Measurements from ENCODE around the gene LEF1. TPM values are rescaled to one million over a fixed set of nuclear protein-coding genes. Genes with fewer than 3 reads are reported as not detected.

The LEF1 gene
- total and polyA plus RNA-seq, 2 donors (not counting 3 experiments of a cell fraction or from before 2014, with no cell fraction given) = 0.46 TPM; not detected in 1

DNA sequence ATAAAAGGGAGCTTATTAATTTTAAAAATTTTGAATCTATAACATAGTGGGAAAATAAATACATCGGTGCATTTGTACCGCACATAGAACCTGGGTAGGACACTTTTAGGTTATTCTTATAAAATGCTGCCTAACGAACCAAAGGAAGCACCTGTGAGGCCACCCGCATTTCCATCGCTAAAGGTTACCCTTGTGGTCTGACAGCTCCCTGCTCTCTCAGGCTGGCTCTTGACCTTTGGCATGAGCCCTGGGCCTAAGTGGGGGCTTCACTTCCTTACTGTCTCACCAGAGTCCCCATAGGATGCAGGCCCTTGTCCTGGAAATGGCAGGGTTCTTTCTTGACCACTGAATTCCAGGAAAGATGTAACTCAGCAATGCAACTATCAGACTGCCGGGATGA, 133.0 kb downstream of the LEF1 start:
- H3K4me2 ChIP-seq (ENCODE audit: insufficient read depth, low read length) = no peak overlapping the region
- no peaks in the 10 kb centered on the region for H3K9me1 ChIP-seq (replicated peaks; ENCODE audit: control insufficient read depth, extremely low read depth, insufficient read depth, low read length)
- DNase-seq (ENCODE audit: low read depth, low spot score) = no peak
- H4K20me1 ChIP-seq (replicated peaks; ENCODE audit: control insufficient read depth, extremely low read depth, insufficient read depth, low read length) = no peaks in the 10 kb centered on the region
- H3K27me3 ChIP-seq (ENCODE audit: control insufficient read depth in 2 of 2, insufficient read depth in 2 of 2, low read length in 2 of 2) = no peaks in the 10 kb centered on the region
- no peaks in the 10 kb centered on the region for H3K36me3 ChIP-seq (ENCODE audit: control insufficient read depth in 2 of 2, extremely low read depth in 1 of 2, insufficient read depth in 2 of 2, low read length in 2 of 2)
- no peak overlapping the region for H2AFZ ChIP-seq (ENCODE audit: low read depth, low read length)
- H3K4me1 ChIP-seq (ENCODE audit: control insufficient read depth, extremely low read depth, insufficient read depth, low read length) = no peaks in the 10 kb centered on the region
- no TSS peak for BruUV-seq (replicated peaks)
- dilution Hi-C loops (cut with MboI; ENCODE audit: extremely low pct_ligation_motif_present, low sequenced_read_pairs) (no loop called here), intact Hi-C loops (cut with micrococcal nuclease) (no loop called here)
- H3K4me3 ChIP-seq (replicated peaks in 1 of 3; ENCODE audit: insufficient read depth in 1 of 3, low read depth in 1 of 3, low read length in 3 of 3) = no peak overlapping the region
- no peaks in the 10 kb centered on the region for H3K79me2 ChIP-seq (ENCODE audit: control insufficient read depth, insufficient read depth, low read length)
- no peak for FAIRE-seq
- no peak overlapping the region for H3K9ac ChIP-seq (replicated peaks; ENCODE audit: extremely low read depth, insufficient read depth, low read length)
- no peak for TF ChIP-seq POLR2AphosphoS5 (IDR thresholded peaks at IDR 0.05; ENCODE audit: insufficient read depth, low read depth, low read length)
- TF ChIP-seq JUN (IDR thresholded peaks at IDR 0.05; ENCODE audit: borderline replicate concordance, insufficient read depth, insufficient read length, low read depth) = no peak
- ChIA-PET CTCF (interaction anchor here (2.5 to 8.1 kb wide), 2 partner anchors 17 to 537 kb away, joined by 10 to 93 read pairs; no protein-coding TSS in a partner anchor), POLR2A (interaction anchor here (0.6 kb wide), 1 partner anchor 39 kb away, joined by 3 read pairs; no protein-coding TSS in a partner anchor)
- no peaks in the 10 kb centered on the region for H3K9me3 ChIP-seq (replicated peaks; ENCODE audit: control insufficient read depth, insufficient read depth, low read length)
- H3K27ac ChIP-seq (ENCODE audit: insufficient read depth, low read depth, low read length) = no peak overlapping the region

DNA sequence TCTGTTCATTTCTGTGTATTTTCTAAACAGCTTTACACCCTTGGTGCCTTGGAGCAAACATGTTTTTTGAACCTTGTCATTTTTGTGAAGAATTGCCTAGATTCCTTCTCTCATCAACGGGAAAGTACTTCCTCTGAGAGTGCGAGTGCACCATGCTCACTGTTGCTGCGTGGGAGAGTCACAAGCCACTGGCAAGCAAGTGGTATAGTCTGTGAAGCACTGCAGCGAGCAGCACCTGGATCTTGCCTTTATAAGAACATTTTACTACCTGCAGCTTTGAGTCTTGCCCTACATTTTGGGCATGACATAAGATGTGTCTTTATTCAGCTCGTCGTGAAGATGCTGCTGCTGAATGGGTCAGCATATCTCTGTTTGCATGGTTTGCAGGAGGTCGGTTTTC, 134.2 kb downstream of the LEF1 start:
- H3K9me1 ChIP-seq (replicated peaks; ENCODE audit: control insufficient read depth, extremely low read depth, insufficient read depth, low read length) = no peaks in the 10 kb centered on the region
- no peak overlapping the region for H3K9ac ChIP-seq (replicated peaks; ENCODE audit: extremely low read depth, insufficient read depth, low read length)
- no peaks in the 10 kb centered on the region for H3K36me3 ChIP-seq (ENCODE audit: control insufficient read depth in 2 of 2, extremely low read depth in 1 of 2, insufficient read depth in 2 of 2, low read length in 2 of 2)
- no peaks in the 10 kb centered on the region for H4K20me1 ChIP-seq (replicated peaks; ENCODE audit: control insufficient read depth, extremely low read depth, insufficient read depth, low read length)
- no peak overlapping the region for H2AFZ ChIP-seq (ENCODE audit: low read depth, low read length)
- no peaks in the 10 kb centered on the region for H3K4me1 ChIP-seq (ENCODE audit: control insufficient read depth, extremely low read depth, insufficient read depth, low read length)
- dilution Hi-C loops (cut with MboI; ENCODE audit: extremely low pct_ligation_motif_present, low sequenced_read_pairs) = no loop called here
- no peak overlapping the region for H3K4me3 ChIP-seq (replicated peaks in 1 of 3; ENCODE audit: insufficient read depth in 1 of 3, low read depth in 1 of 3, low read length in 3 of 3)
- FAIRE-seq (no peak), DNase-seq (ENCODE audit: low read depth, low spot score) (no peak)
- POLR2A ChIA-PET = no interaction called here
- H3K9me3 ChIP-seq (replicated peaks; ENCODE audit: control insufficient read depth, insufficient read depth, low read length) = no peaks in the 10 kb centered on the region
- intact Hi-C loops (cut with micrococcal nuclease) = no loop called here
- BruUV-seq (replicated peaks) = no TSS peak
- TF ChIP-seq EZH2 (IDR thresholded peaks at IDR 0.05; ENCODE audit: borderline replicate concordance, low read depth, low read length, severe bottlenecking) = no peak
- TF ChIP-seq, protein P1, sequence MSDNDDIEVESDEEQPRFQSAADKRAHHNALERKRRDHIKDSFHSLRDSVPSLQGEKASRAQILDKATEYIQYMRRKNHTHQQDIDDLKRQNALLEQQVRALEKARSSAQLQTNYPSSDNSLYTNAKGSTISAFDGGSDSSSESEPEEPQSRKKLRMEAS (IDR thresholded peaks at IDR 0.05; ENCODE audit: insufficient read depth, insufficient read length) = no peak
- TF ChIP-seq GATA2 (IDR thresholded peaks at IDR 0.05; ENCODE audit: insufficient read depth, insufficient read length, low read depth, low read length) = no peak
- TF ChIP-seq FOS (IDR thresholded peaks at IDR 0.05; ENCODE audit: borderline replicate concordance, insufficient read depth, low read length) = no peak
- TF ChIP-seq JUN (IDR thresholded peaks at IDR 0.05; ENCODE audit: borderline replicate concordance, insufficient read depth, insufficient read length, low read depth) = no peak
- TF ChIP-seq POLR2A (IDR thresholded peaks at IDR 0.05; ENCODE audit: low read depth, low read length) = no peak
- no peak overlapping the region for H3K27ac ChIP-seq (ENCODE audit: insufficient read depth, low read depth, low read length)
- CTCF ChIA-PET = interaction anchor here (2.0 to 8.1 kb wide), 3 partner anchors 10 to 538 kb away, joined by 5 to 93 read pairs (median 10); no protein-coding TSS in a partner anchor
- H3K79me2 ChIP-seq (ENCODE audit: control insufficient read depth, insufficient read depth, low read length) = no peaks in the 10 kb centered on the region
- no peak overlapping the region for H3K4me2 ChIP-seq (ENCODE audit: insufficient read depth, low read length)
- no peaks in the 10 kb centered on the region for H3K27me3 ChIP-seq (ENCODE audit: control insufficient read depth in 2 of 2, insufficient read depth in 2 of 2, low read length in 2 of 2)

Data from endothelial cell of umbilical vein (primary cell).